ENCODE data around the gene TOGARAM2.

GRCh38 chr2:29071032-29071975, 90.2 kb downstream of the TOGARAM2 start:
- no peak for TF ChIP-seq POLR2A (IDR thresholded peaks at IDR 0.05)
- TF ChIP-seq, protein P1, sequence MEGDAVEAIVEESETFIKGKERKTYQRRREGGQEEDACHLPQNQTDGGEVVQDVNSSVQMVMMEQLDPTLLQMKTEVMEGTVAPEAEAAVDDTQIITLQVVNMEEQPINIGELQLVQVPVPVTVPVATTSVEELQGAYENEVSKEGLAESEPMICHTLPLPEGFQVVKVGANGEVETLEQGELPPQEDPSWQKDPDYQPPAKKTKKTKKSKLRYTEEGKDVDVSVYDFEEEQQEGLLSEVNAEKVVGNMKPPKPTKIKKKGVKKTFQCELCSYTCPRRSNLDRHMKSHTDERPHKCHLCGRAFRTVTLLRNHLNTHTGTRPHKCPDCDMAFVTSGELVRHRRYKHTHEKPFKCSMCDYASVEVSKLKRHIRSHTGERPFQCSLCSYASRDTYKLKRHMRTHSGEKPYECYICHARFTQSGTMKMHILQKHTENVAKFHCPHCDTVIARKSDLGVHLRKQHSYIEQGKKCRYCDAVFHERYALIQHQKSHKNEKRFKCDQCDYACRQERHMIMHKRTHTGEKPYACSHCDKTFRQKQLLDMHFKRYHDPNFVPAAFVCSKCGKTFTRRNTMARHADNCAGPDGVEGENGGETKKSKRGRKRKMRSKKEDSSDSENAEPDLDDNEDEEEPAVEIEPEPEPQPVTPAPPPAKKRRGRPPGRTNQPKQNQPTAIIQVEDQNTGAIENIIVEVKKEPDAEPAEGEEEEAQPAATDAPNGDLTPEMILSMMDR (IDR thresholded peaks at IDR 0.05 in 4 of 5, conservative IDR thresholded peaks at IDR 0.05 in 1 of 5): no peak
